Panc1 (cell line): Measurements from ENCODE around the gene SPIRE1. TPM values are rescaled to one million over a fixed set of nuclear protein-coding genes. Genes with fewer than 3 reads are reported as not detected.
A peak's percentile ranks its signal among the peaks of the same experiment; 100 is the strongest.

Experiments used
- ATAC-seq: fragments of 200-7000 bp; cut with Tn5 transposase; 2 replicates; pipeline ENCODE4 v1.9.1; 2020; ENCODE audit warnings: mild to moderate bottlenecking, moderate library complexity
- BruUV-seq: library from RNA; stranded (reverse); fragments of 400-500 nt; replicated peaks from 2 replicates; lab custom pipeline; 2021; lab: Mats Ljungman, UMichigan
- CTCF ChIA-PET: fragments of 300-600 bp; sonication (Branson Sonifier 250); formaldehyde crosslinking; loops from one replicate; lab custom pipeline; 2022; ENCODE audit warnings: antibody characterized with exemption; lab: Charles Lee
- POLR2A ChIA-PET: fragments of 300-600 bp; sonication (Branson Sonifier 250); formaldehyde crosslinking; loops from one replicate; lab custom pipeline; 2022; ENCODE audit warnings: antibody characterized with exemption; lab: Charles Lee
- DNase-seq: peaks from one replicate; pipeline ENCODE4 v3.0.0-alpha.2; 2010; ENCODE audit warnings: low read depth, low spot score
- H3K27ac ChIP-seq: 2 replicates; pipeline ENCODE4 v1.5.1; 2011; ENCODE audit warnings: mild to moderate bottlenecking, low read length, inconsistent platforms
- H3K27me3 ChIP-seq: fragments of 200-500 bp; sonication (Bioruptor generic); 2 replicates; pipeline ENCODE4 v1.6.0; 2014; ENCODE audit warnings: low read length, inconsistent platforms; ENCODE audit not compliant: control insufficient read depth, insufficient read depth
- H3K36me3 ChIP-seq: fragments of 200-500 bp; sonication (Bioruptor generic); 2 replicates; pipeline ENCODE4 v1.5.1; 2014; ENCODE audit warnings: inconsistent platforms, mild to moderate bottlenecking, low read length, moderate library complexity; ENCODE audit not compliant: control insufficient read depth, insufficient read depth
- H3K4me1 ChIP-seq: 2 replicates; pipeline ENCODE4 v1.5.1; 2011; ENCODE audit warnings: inconsistent platforms, mild to moderate bottlenecking, low read length, moderate library complexity; ENCODE audit not compliant: control insufficient read depth, insufficient read depth
- H3K4me3 ChIP-seq, 2 experiments: 2 replicates each; pipeline ENCODE4 v1.5.1; 2011 to 2012; ENCODE audit warnings: low read depth in 2 of 2, low read length in 2 of 2, mild to moderate bottlenecking in 2 of 2, inconsistent platforms in 1 of 2, moderate library complexity in 1 of 2
- H3K9me3 ChIP-seq: fragments of 200-500 bp; sonication (Bioruptor generic); 2 replicates; pipeline ENCODE4 v1.5.1; 2014; ENCODE audit warnings: low read depth, mild to moderate bottlenecking, inconsistent platforms, low read length, moderate library complexity; ENCODE audit not compliant: control insufficient read depth, insufficient read depth
- CTCF ChIP-seq: fragments of 450-650 bp; IDR thresholded peaks from 2 replicates; pipeline ENCODE4 v1.5.1; 2017; ENCODE audit warnings: mild to moderate bottlenecking
- POLR2AphosphoS5 ChIP-seq: IDR thresholded peaks from 2 replicates; pipeline ENCODE4 v1.6.1; 2012; ENCODE audit warnings: mild to moderate bottlenecking, low read depth, low read length, moderate library complexity
- REST ChIP-seq, 2 experiments: IDR thresholded peaks; 2 replicates each; pipeline ENCODE4 v1.6.1; 2011 to 2012; ENCODE audit warnings: low read depth in 2 of 2, control low read depth in 1 of 2, low read length in 1 of 2, mild to moderate bottlenecking in 1 of 2, moderate library complexity in 1 of 2; ENCODE audit not compliant: insufficient read depth in 1 of 2
- SIN3A ChIP-seq: IDR thresholded peaks from 2 replicates; pipeline ENCODE4 v1.6.1; 2012; ENCODE audit warnings: low read depth, mild to moderate bottlenecking, low read length, moderate library complexity, borderline replicate concordance; ENCODE audit not compliant: insufficient read depth
- TCF7L2 ChIP-seq: IDR thresholded peaks from 2 replicates; pipeline ENCODE4 v1.6.1; 2011; ENCODE audit warnings: mild to moderate bottlenecking, low read depth, low read length, inconsistent platforms
- in situ Hi-C: cut with HindIII; loops from 2 replicates; pipeline ENCODE4 v1.10.0; 2016; ENCODE audit warnings: low sequenced_read_pairs, low pct_unique_long_range_greater_than_20kb
- intact Hi-C: fragments of 100-400 bp; cut with micrococcal nuclease; formaldehyde crosslinking; loops from one replicate; pipeline ENCODE4 v1.10.0; 2022; ENCODE audit not compliant: unreplicated experiment
- total RNA-seq: library from RNA; stranded (reverse); gene quantifications from one replicate; pipeline ENCODE4 v1.2.1, GENCODE V29; 2021; ENCODE audit not compliant: unreplicated experiment

SPIRE1 gene
- total RNA-seq, 1 experiment from 2014 or later, result 45.5 TPM

GRCh38 chr18:12432881-12433280 lies 225.0 kb downstream of the SPIRE1 start:
- CTCF ChIA-PET, result no interaction called here
- in situ Hi-C loops (no loop called here), intact Hi-C loops (no loop called here)
- Histone ChIP-seq H3K4me1 (no peaks in the 10 kb centered on the region), H3K36me3 (no peaks in the 10 kb centered on the region), H3K27me3 (no peaks in the 10 kb centered on the region), H3K9me3 (no peaks in the 10 kb centered on the region), H3K27ac (no peak overlapping the region), H3K4me3 (no peak overlapping the region)
- TF ChIP-seq TCF7L2 (no peak), CTCF (no peak), REST (IDR thresholded peaks at IDR 0.05; ENCODE audit: insufficient read depth in 1 of 2, low read depth in 2 of 2, low read length in 1 of 2) (no peak), SIN3A (no peak), POLR2AphosphoS5 (no peak)
- DNase-seq, result no peak
- ATAC-seq, result no peak
- POLR2A ChIA-PET, result no interaction called here
- TSS peak; percentile 37 for BruUV-seq

DNA sequence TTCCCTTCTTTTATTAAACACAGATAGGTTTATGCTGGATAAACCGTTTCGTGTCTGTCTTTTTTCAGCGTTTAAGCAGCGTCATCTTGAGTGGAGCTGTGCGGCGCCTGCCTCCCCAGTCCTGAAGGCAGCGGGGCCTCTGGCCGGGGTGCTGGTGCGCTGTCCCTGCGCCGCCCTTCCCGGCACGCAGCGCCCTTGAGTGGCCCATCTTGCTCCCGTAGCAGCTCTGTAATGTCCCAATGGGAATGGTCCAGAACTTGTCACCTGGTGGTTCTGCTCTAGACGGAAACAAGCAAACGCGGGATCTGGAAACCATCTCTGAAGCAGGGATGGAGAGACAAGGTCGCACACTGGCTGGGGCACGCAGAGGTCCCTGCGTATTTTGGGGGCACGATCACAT lies 225.7 kb downstream of the SPIRE1 start:
- Histone ChIP-seq H3K4me1 (no peaks in the 10 kb centered on the region), H3K9me3 (no peaks in the 10 kb centered on the region), H3K36me3 (no peaks in the 10 kb centered on the region), H3K27ac (no peak overlapping the region), H3K4me3 (no peak overlapping the region), H3K27me3 (no peaks in the 10 kb centered on the region)
- BruUV-seq, result no TSS peak
- in situ Hi-C loops (no loop called here), intact Hi-C loops (no loop called here)
- CTCF ChIA-PET, result no interaction called here
- TF ChIP-seq TCF7L2 (no peak), POLR2AphosphoS5 (no peak), CTCF (no peak), SIN3A (no peak), REST (IDR thresholded peaks at IDR 0.05; ENCODE audit: insufficient read depth in 1 of 2, low read depth in 2 of 2, low read length in 1 of 2) (no peak)
- DNase-seq, result no peak
- POLR2A ChIA-PET, result no interaction called here
- no peak for ATAC-seq
